Heart right ventricle (tissue), 16 donors: ENCODE data around the gene PTPN4. TPM values are rescaled to one million over a fixed set of nuclear protein-coding genes. Genes with fewer than 3 reads are reported as not detected.

Source experiments
- ATAC-seq, 8 donors: fragments of 200-7000 bp; cut with Tn5 transposase; one replicate each; pipeline ENCODE4 v1.9.1; 2020; ENCODE audit warnings: mild to moderate bottlenecking in 8 of 8, moderate library complexity in 8 of 8, moderate number of reproducible peaks in 1 of 8
- DNase-seq, 2 donors: peaks; one replicate each; pipeline ENCODE4 v3.0.0-alpha.2; 2020
- H3K27ac ChIP-seq, 10 donors: fragments of 200-600 bp; sonication (generic) in 2 of 10; one replicate each; pipeline versions ENCODE4 v1.5.0 to v1.8.0; 2020 to 2022; ENCODE audit warnings: mild to moderate bottlenecking in 3 of 10
- H3K27me3 ChIP-seq, 7 donors: fragments of 200-600 bp; one replicate each; pipeline ENCODE4 v1.8.0; 2021 to 2022; ENCODE audit warnings: mild to moderate bottlenecking in 2 of 7
- H3K36me3 ChIP-seq, 9 donors: fragments of 200-600 bp; sonication (generic) in 1 of 9; one replicate each; pipeline versions ENCODE4 v1.5.0 to v1.8.0; 2020 to 2022; ENCODE audit warnings: mild to moderate bottlenecking in 2 of 9
- H3K4me1 ChIP-seq, 9 donors: fragments of 200-600 bp; sonication (generic) in 1 of 9; one replicate each; pipeline versions ENCODE4 v1.5.0 to v1.8.0; 2020 to 2022; ENCODE audit warnings: mild to moderate bottlenecking in 4 of 9
- H3K4me3 ChIP-seq, 10 donors: fragments of 200-600 bp; sonication (generic) in 2 of 10; one replicate each; pipeline versions ENCODE4 v1.5.0 to v1.8.0; 2020 to 2022; ENCODE audit warnings: mild to moderate bottlenecking in 7 of 10, moderate library complexity in 2 of 10
- H3K9me3 ChIP-seq, 11 donors: fragments of 200-600 bp in 10 of 11; sonication (generic) in 2 of 11; one replicate each; pipeline versions ENCODE4 v1.5.0 to v1.8.0; 2013 to 2022; ENCODE audit warnings: mild to moderate bottlenecking in 2 of 11, control low read depth in 1 of 11, moderate library complexity in 1 of 11
- WGBS, 2 donors: extraction: QIAGEN DNeasy Blood & Tissue Kit; methylation state at CpG; one replicate each; pipeline ENCODE4 v1.1.7; 2013; ENCODE audit warnings: inconsistent platforms in 1 of 2; 5-methylcytosine and 5-hydroxymethylcytosine counted together
- intact Hi-C, 10 donors: fragments of 100-400 bp; cut with DNase I; formaldehyde crosslinking; loops; one replicate each; pipeline versions ENCODE4 v1.11.1 to v1.14.2; 2022
- polyA plus RNA-seq, 2 donors: library from polyadenylated mRNA; stranded (reverse); fragments of 200-250 nt; gene quantifications; one replicate each; pipeline ENCODE4 v1.2.3, GENCODE V29; 2013
- total RNA-seq, 10 donors: library from RNA; stranded (reverse); fragmentation: NEBNext Ultra II Directional in 3 of 10; extraction: Animal tissue kit (Norgen Biotek cat#: 25700) in 3 of 10; gene quantifications; one replicate each; pipeline versions ENCODE4 v1.2.1 to v1.2.4, GENCODE V29; 2021 to 2023
- TF ChIP-seq, protein P1 (sequence below), 9 donors: fragments of 200-600 bp; sonication (generic) in 2 of 9; IDR thresholded peaks; one replicate each; pipeline versions ENCODE4 v1.5.0 to v1.8.0; 2021 to 2022; ENCODE audit warnings: antibody characterized with exemption in 9 of 9, mild to moderate bottlenecking in 5 of 9, moderate library complexity in 1 of 9
- donor health status: Arrhythmogenic right ventricular cardiomyopathy.
- donor health status: ischemic (EF 13 %, LVEDD 7.1; RV severe dilation, severe dysfunction).
- donor health status: healthy with polysubstance abuse.
- donor health status: DM: no; HTN: yes; CAD: no.
- donor health status: DM: no; HTN: no; CAD: no.
- donor health status: ischemic (EF 25% LVEDD 6.9; RV normal size, moderate dysfunction).
- donor health status: ischemic (EF 25% LVEDD 5.7; RV mildly dilated, moderate dysfunction).
- donor health status: healthy.
- donor health status: DM: yes; HTN: yes; CAD: no.
- donor health status: Ischemic cardiomyopathy.
- donor health status: ischemic (EF 35%, LVEDD 5.7; RV mildly dilated, moderate dysfunction).
- donor health status: nonischemic (EF 11% LVEDD 7.7; RV severe dilation, severe dysfunction).
- donor health status: DM: yes; HTN: yes; CAD: no.
- donor health status: PGD.
- donor health status: ischemic (EF 29% LVEDD 5.4; RV normal size, mild dysfunction).
- donor health status: nonischemic (EF 23%, LVEDD 6.1; RV moderate dilation, normal function).

PTPN4 gene
- total and polyA plus RNA-seq, 12 donors: 2.5 to 56.1 (median 44.7) TPM

- H3K27ac ChIP-seq: no peak overlapping the region
- intact Hi-C loops: no loop called here
- H3K4me1 ChIP-seq: no peaks in the 10 kb centered on the region
- H3K9me3 ChIP-seq: peaks cover 0 to 34% (median 12%) of the 10 kb centered on the region in 11 donors
- no peak for ATAC-seq
- WGBS, 2 donors: 93% methylated on average over 2 of the region's 2 CpGs
- no peaks in the 10 kb centered on the region for H3K27me3 ChIP-seq
- H3K36me3 ChIP-seq: peaks cover 0 to 52% (median 15%) of the 10 kb centered on the region in 9 donors
- no peak overlapping the region for H3K4me3 ChIP-seq
- DNase-seq: no peak
- TF ChIP-seq, protein P1, sequence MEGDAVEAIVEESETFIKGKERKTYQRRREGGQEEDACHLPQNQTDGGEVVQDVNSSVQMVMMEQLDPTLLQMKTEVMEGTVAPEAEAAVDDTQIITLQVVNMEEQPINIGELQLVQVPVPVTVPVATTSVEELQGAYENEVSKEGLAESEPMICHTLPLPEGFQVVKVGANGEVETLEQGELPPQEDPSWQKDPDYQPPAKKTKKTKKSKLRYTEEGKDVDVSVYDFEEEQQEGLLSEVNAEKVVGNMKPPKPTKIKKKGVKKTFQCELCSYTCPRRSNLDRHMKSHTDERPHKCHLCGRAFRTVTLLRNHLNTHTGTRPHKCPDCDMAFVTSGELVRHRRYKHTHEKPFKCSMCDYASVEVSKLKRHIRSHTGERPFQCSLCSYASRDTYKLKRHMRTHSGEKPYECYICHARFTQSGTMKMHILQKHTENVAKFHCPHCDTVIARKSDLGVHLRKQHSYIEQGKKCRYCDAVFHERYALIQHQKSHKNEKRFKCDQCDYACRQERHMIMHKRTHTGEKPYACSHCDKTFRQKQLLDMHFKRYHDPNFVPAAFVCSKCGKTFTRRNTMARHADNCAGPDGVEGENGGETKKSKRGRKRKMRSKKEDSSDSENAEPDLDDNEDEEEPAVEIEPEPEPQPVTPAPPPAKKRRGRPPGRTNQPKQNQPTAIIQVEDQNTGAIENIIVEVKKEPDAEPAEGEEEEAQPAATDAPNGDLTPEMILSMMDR (IDR thresholded peaks at IDR 0.05): no peak
Observed at GRCh38 chr2:119888680-119889079, 129.0 kb downstream of the PTPN4 start.

DNA sequence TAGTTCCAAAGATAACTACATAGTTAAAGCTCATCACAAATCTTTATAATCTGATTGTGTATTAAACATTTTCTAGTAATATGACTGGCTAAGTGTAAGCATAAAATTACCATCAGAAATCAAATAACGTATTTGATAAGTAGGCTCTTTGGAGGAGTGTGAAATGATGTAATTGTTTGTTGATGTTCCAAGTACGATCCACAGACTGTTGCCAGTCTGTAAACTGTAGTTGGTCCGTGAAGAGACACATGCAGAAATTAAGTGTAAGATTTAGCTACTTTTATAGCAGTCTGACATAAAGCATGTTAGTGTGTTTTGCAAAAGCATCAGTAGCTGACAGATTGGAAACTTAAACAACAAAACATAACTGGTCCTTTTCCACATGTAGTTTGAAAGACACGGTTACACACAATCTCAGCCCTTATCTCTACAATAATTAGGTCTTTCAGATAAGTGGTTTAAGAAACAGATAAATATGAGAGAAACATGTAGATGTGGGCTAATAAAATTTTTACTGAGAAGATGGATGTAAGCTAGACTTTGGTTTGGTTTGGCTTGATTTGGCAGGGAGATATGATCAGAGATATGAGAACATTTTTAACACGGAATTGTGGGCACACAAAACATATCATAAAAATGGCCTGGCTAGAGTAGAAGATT, 138.1 kb downstream of the PTPN4 start:
- peaks cover 0 to 75% (median 18%) of the 10 kb centered on the region in 9 donors for H3K36me3 ChIP-seq
- 62 to 63% methylated on average over 5 of the region's 5 CpGs for WGBS, 2 donors

GRCh38 chr2:119901013-119901412, 141.3 kb downstream of the PTPN4 start:
- TF ChIP-seq, protein P1 (IDR thresholded peaks at IDR 0.05): no peak
- Histone ChIP-seq H3K36me3 (peaks cover 0 to 59% (median 20%) of the 10 kb centered on the region in 9 donors), H3K4me3 (no peak overlapping the region), H3K4me1 (no peaks in the 10 kb centered on the region), H3K27ac (no peak overlapping the region), H3K27me3 (no peaks in the 10 kb centered on the region), H3K9me3 (peaks cover 0 to 4% (median 0%) of the 10 kb centered on the region in 11 donors)
- WGBS, 2 donors: 99% methylated on average over 2 of the region's 2 CpGs
- DNase-seq (no peak), ATAC-seq (no peak)
- intact Hi-C loops: no loop called here

More for the DNA sequence above, 138.1 kb downstream of the PTPN4 start:
- TF ChIP-seq, protein P1 (IDR thresholded peaks at IDR 0.05): no peak
- intact Hi-C loops: no loop called here
- Histone ChIP-seq H3K27ac (no peak overlapping the region), H3K27me3 (no peaks in the 10 kb centered on the region), H3K4me3 (no peak overlapping the region), H3K9me3 (no peaks in the 10 kb centered on the region), H3K4me1 (no peaks in the 10 kb centered on the region)
- ATAC-seq: no peak
- no peak for DNase-seq

DNA sequence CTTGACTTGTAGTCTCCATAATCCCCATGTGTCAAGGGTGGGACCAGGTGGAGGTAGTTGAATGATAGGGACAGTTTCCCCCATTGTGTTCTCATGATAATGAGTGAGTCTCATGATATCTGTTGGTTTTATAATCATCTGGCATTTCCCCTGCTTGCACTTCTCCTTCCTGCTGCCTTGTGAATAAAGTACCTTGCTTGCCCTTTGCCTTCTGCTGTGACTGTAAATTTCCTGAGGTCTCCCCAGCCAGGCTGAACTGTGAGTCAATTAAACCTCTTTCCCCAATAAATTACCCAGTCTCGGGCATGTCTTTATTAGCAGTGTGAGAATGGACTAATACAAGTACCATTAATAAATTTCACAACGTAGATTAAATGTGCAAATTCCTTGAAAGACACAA, 150.8 kb downstream of the PTPN4 start:
- Histone ChIP-seq H3K4me1 (no peaks in the 10 kb centered on the region), H3K36me3 (peaks cover 0 to 25% (median 0%) of the 10 kb centered on the region in 9 donors), H3K27me3 (no peaks in the 10 kb centered on the region), H3K9me3 (peaks cover 0 to 10% (median 0%) of the 10 kb centered on the region in 11 donors), H3K4me3 (no peak overlapping the region), H3K27ac (no peak overlapping the region)
- TF ChIP-seq, protein P1 (IDR thresholded peaks at IDR 0.05): no peak
- WGBS, 2 donors: 96 to 98% methylated on average over 2 of the region's 2 CpGs
- ATAC-seq: no peak
- no peak for DNase-seq
- intact Hi-C loops: no loop called here
